Measurements from ENCODE around the gene CSF3R. TPM values are rescaled to one million over a fixed set of nuclear protein-coding genes. Genes with fewer than 3 reads are reported as not detected.

CSF3R gene
- total and polyA plus RNA-seq, 12 donors = 2.1 to 24.5 (median 11.1) TPM

- intact Hi-C loops (cut with DNase I) = no loop called here
- peak in 2 of 7 donors; percentile 23 to 31 for DNase-seq
- no peak overlapping the region for H3K27ac ChIP-seq
- WGBS, 4 donors = 81 to 90% (median 84%) methylated on average over 4 of the region's 4 CpGs
- no peak overlapping the region for H3K4me3 ChIP-seq
- H3K4me1 ChIP-seq (replicated peaks in 1 of 2) = peaks cover 0 to 3% of the 10 kb centered on the region in 2 donors
- TF ChIP-seq POLR2A (IDR thresholded peaks at IDR 0.05) = no peak
- TF ChIP-seq CTCF (IDR thresholded peaks at IDR 0.05) = peak in 4 of 6 experiments; percentile 11 to 32 (median 16)
- no peaks in the 10 kb centered on the region for H3K36me3 ChIP-seq (replicated peaks in 1 of 2)
- no peaks in the 10 kb centered on the region for H3K27me3 ChIP-seq
- no peaks in the 10 kb centered on the region for H3K9me3 ChIP-seq (replicated peaks in 1 of 3)
Measured at GRCh38 chr1:36448530-36449056, 34.1 kb downstream of the CSF3R start.

GRCh38 chr1:36447450-36447849 lies 35.3 kb downstream of the CSF3R start:
- no peak for TF ChIP-seq POLR2A (IDR thresholded peaks at IDR 0.05)
- no peak for TF ChIP-seq CTCF (IDR thresholded peaks at IDR 0.05)
- no peak overlapping the region for H3K4me3 ChIP-seq
- no peak overlapping the region for H3K27ac ChIP-seq
- H3K4me1 ChIP-seq (replicated peaks in 1 of 2) = peaks cover 3 to 4% of the 10 kb centered on the region in 2 donors
- H3K27me3 ChIP-seq = no peaks in the 10 kb centered on the region
- H3K36me3 ChIP-seq (replicated peaks in 1 of 2) = no peaks in the 10 kb centered on the region
- intact Hi-C loops (cut with DNase I) = no loop called here
- no peak for DNase-seq
- H3K9me3 ChIP-seq (replicated peaks in 1 of 3) = no peaks in the 10 kb centered on the region

GRCh38 chr1:36446746-36447145 lies 36.0 kb downstream of the CSF3R start:
- Histone ChIP-seq H3K27ac (no peak overlapping the region), H3K4me3 (no peak overlapping the region), H3K4me1 (replicated peaks in 1 of 2) (peaks cover 3 to 8% of the 10 kb centered on the region in 2 donors), H3K27me3 (no peaks in the 10 kb centered on the region), H3K36me3 (replicated peaks in 1 of 2) (no peaks in the 10 kb centered on the region), H3K9me3 (replicated peaks in 1 of 3) (no peaks in the 10 kb centered on the region)
- 45 to 56% (median 52%) methylated on average over 5 of the region's 5 CpGs for WGBS, 4 donors
- intact Hi-C loops (cut with DNase I) = no loop called here
- no peak for TF ChIP-seq POLR2A (IDR thresholded peaks at IDR 0.05)
- DNase-seq = no peak

- no peak for TF ChIP-seq POLR2A (IDR thresholded peaks at IDR 0.05)
- TF ChIP-seq CTCF (IDR thresholded peaks at IDR 0.05) = peak in 1 of 6 experiments; percentile 19
- 60 to 77% (median 64%) methylated on average over 8 of the region's 8 CpGs for WGBS, 4 donors
- Histone ChIP-seq H3K36me3 (replicated peaks in 1 of 2) (no peaks in the 10 kb centered on the region), H3K4me1 (replicated peaks in 1 of 2) (peaks cover 3 to 8% of the 10 kb centered on the region in 2 donors), H3K9me3 (replicated peaks in 1 of 3) (no peaks in the 10 kb centered on the region), H3K4me3 (no peak overlapping the region), H3K27ac (no peak overlapping the region), H3K27me3 (no peaks in the 10 kb centered on the region)
- DNase-seq = no peak
- intact Hi-C loops (cut with DNase I) = no loop called here
Measured at GRCh38 chr1:36446271-36446670, 36.4 kb downstream of the CSF3R start.

GRCh38 chr1:36443297-36443696 lies 39.4 kb downstream of the CSF3R start:
- no peaks in the 10 kb centered on the region for H3K27me3 ChIP-seq
- 87 to 95% (median 92%) methylated on average over 2 of the region's 2 CpGs for WGBS, 4 donors
- H3K36me3 ChIP-seq (replicated peaks in 1 of 2) = no peaks in the 10 kb centered on the region
- intact Hi-C loops (cut with DNase I) = no loop called here
- no peaks in the 10 kb centered on the region for H3K9me3 ChIP-seq (replicated peaks in 1 of 3)
- no peak for TF ChIP-seq POLR2A (IDR thresholded peaks at IDR 0.05)
- no peak for TF ChIP-seq CTCF (IDR thresholded peaks at IDR 0.05)
- H3K4me1 ChIP-seq (replicated peaks in 1 of 2) = peaks cover 5 to 8% of the 10 kb centered on the region in 2 donors
- DNase-seq = no peak
- no peak overlapping the region for H3K27ac ChIP-seq
- H3K4me3 ChIP-seq = no peak overlapping the region

Measured in adrenal gland (tissue), 12 donors.